ENCODE measurements around the gene C2orf76. TPM values are rescaled to one million over a fixed set of nuclear protein-coding genes. Genes with fewer than 3 reads are reported as not detected.

C2orf76 gene
- total and polyA plus RNA-seq, 2 experiments from 2014 or later: 5.8 to 21.6 TPM

DNA sequence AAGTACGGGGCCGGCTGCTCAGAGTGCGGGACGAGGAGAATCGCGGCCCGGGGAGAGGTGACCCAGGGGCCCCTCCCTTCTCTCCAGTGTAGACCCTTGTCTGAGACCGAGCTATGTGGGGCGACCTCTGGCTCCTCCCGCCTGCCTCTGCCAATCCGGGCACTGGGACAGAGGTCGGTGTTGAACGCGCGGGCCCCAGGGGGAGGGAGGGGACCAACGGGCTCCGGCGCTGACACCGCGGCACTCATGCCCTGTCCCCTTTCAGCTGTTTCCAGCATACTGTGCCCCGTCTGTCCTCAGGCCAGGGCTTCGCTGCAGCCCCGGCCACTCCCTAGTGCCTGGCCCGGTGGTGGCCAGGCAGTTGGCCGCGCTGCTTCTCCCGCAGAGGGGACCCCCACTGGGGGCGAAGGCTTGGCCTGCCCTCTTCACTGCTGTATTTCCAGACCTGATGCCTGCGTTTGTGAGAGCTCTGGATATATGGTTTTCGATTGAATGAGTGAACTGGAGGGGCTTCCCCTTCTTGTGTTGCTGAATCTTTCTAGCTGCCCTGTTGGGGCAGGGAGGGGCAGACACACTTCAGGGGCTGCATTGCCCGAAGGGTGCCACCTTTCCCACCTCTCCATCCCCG lies 952 bp upstream of the C2orf76 start (continued):
- TF ChIP-seq, protein P1, sequence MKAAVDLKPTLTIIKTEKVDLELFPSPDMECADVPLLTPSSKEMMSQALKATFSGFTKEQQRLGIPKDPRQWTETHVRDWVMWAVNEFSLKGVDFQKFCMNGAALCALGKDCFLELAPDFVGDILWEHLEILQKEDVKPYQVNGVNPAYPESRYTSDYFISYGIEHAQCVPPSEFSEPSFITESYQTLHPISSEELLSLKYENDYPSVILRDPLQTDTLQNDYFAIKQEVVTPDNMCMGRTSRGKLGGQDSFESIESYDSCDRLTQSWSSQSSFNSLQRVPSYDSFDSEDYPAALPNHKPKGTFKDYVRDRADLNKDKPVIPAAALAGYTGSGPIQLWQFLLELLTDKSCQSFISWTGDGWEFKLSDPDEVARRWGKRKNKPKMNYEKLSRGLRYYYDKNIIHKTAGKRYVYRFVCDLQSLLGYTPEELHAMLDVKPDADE (IDR thresholded peaks at IDR 0.05): no peak

DNA sequence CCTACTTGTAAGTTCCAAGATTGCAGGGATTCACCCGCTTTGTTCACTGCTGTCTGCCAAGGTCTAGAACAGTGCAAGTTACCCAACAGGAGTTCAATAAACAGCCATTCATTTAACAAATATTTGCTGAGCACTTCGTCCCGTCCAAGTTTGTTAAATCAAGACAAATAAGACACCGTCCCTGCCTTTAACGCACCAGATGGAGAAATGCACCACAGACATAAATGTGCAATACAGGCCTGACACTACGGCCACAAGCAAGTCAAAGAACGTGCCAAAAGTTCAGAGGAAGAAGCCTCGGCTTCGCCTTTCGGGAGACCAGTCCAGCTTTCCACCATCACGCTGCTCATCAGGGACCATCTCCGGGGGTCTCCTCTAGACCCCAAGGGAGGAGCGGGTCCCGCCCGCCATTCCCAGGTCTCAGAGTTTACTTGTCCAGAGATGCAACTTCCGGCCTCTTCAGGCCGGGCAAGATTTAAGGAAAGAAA lies 429 bp downstream of the C2orf76 start:
- H3K27ac ChIP-seq (ENCODE audit: low read depth): peak overlapping the region; percentile 85
- H4K20me1 ChIP-seq (replicated peaks; ENCODE audit: insufficient read depth): peaks cover 18% of the 10 kb centered on the region; the same call in 1 of the 2 replicates
- H3K4me3 Mint-ChIP-seq: peak overlapping the region; percentile 98
- peak overlapping the region; percentile 98 for H3K4me2 ChIP-seq
- DNase-seq (ENCODE audit: low spot score) (peak; percentile 13), ATAC-seq (peak; percentile 2; the same call in 1 of the 3 replicates)
- peaks cover 49% of the 10 kb centered on the region for H3K79me2 ChIP-seq (replicated peaks; ENCODE audit: insufficient read depth)
- peaks cover 27% of the 10 kb centered on the region for H3K36me3 Mint-ChIP-seq (ENCODE audit: low read depth)
- peaks cover 14% of the 10 kb centered on the region for H3K27me3 Mint-ChIP-seq (ENCODE audit: insufficient read depth, low read depth, poor library complexity)
- H3K9me2 ChIP-seq (ENCODE audit: insufficient read depth): no peaks in the 10 kb centered on the region
- no peaks in the 10 kb centered on the region; the same call in 2 of the 3 replicates for H3K9me3 Mint-ChIP-seq
- H3K4me1 Mint-ChIP-seq: peaks cover 18% of the 10 kb centered on the region
- H3F3A ChIP-seq (replicated peaks; ENCODE audit: low read depth): no peaks in the 10 kb centered on the region
- peak overlapping the region; percentile 89; the same call in 1 of the 2 replicates for H3K27ac Mint-ChIP-seq
- peaks cover 24% of the 10 kb centered on the region for H3K36me3 ChIP-seq (ENCODE audit: insufficient read depth)
- H3K4me1 ChIP-seq (ENCODE audit: insufficient read depth): peaks cover 8% of the 10 kb centered on the region; the same call in 1 of the 2 replicates
- peak overlapping the region; percentile 98 for H3K4me3 ChIP-seq
- no peaks in the 10 kb centered on the region for H3K27me3 ChIP-seq (ENCODE audit: insufficient read depth)
- H2AFZ ChIP-seq: peak overlapping the region; percentile 98
- TF ChIP-seq POLR2AphosphoS5 (IDR thresholded peaks at IDR 0.05; ENCODE audit: low read depth) (no peak), NANOG (IDR thresholded peaks at IDR 0.05; ENCODE audit: borderline replicate concordance) (no peak), EZH2 (IDR thresholded peaks at IDR 0.05; ENCODE audit: low read depth, unreplicated experiment) (no peak), JUNB (IDR thresholded peaks at IDR 0.05; ENCODE audit: unreplicated experiment) (no peak), ZNF114 (CRISPR knock-in tag; IDR thresholded peaks at IDR 0.05) (no peak), EZH2phosphoT487 (IDR thresholded peaks at IDR 0.05; ENCODE audit: unreplicated experiment) (no peak), CREB1 (CRISPR knock-in tag; IDR thresholded peaks at IDR 0.05; ENCODE audit: low read depth) (no peak)
- TF ChIP-seq, protein P2, sequence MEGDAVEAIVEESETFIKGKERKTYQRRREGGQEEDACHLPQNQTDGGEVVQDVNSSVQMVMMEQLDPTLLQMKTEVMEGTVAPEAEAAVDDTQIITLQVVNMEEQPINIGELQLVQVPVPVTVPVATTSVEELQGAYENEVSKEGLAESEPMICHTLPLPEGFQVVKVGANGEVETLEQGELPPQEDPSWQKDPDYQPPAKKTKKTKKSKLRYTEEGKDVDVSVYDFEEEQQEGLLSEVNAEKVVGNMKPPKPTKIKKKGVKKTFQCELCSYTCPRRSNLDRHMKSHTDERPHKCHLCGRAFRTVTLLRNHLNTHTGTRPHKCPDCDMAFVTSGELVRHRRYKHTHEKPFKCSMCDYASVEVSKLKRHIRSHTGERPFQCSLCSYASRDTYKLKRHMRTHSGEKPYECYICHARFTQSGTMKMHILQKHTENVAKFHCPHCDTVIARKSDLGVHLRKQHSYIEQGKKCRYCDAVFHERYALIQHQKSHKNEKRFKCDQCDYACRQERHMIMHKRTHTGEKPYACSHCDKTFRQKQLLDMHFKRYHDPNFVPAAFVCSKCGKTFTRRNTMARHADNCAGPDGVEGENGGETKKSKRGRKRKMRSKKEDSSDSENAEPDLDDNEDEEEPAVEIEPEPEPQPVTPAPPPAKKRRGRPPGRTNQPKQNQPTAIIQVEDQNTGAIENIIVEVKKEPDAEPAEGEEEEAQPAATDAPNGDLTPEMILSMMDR (conservative IDR thresholded peaks at IDR 0.05; ENCODE audit: low read depth in 2 of 2): no peak
- TF ChIP-seq, protein P3, sequence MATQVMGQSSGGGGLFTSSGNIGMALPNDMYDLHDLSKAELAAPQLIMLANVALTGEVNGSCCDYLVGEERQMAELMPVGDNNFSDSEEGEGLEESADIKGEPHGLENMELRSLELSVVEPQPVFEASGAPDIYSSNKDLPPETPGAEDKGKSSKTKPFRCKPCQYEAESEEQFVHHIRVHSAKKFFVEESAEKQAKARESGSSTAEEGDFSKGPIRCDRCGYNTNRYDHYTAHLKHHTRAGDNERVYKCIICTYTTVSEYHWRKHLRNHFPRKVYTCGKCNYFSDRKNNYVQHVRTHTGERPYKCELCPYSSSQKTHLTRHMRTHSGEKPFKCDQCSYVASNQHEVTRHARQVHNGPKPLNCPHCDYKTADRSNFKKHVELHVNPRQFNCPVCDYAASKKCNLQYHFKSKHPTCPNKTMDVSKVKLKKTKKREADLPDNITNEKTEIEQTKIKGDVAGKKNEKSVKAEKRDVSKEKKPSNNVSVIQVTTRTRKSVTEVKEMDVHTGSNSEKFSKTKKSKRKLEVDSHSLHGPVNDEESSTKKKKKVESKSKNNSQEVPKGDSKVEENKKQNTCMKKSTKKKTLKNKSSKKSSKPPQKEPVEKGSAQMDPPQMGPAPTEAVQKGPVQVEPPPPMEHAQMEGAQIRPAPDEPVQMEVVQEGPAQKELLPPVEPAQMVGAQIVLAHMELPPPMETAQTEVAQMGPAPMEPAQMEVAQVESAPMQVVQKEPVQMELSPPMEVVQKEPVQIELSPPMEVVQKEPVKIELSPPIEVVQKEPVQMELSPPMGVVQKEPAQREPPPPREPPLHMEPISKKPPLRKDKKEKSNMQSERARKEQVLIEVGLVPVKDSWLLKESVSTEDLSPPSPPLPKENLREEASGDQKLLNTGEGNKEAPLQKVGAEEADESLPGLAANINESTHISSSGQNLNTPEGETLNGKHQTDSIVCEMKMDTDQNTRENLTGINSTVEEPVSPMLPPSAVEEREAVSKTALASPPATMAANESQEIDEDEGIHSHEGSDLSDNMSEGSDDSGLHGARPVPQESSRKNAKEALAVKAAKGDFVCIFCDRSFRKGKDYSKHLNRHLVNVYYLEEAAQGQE (IDR thresholded peaks at IDR 0.05; ENCODE audit: unreplicated experiment): no peak
- TF ChIP-seq, protein P4, sequence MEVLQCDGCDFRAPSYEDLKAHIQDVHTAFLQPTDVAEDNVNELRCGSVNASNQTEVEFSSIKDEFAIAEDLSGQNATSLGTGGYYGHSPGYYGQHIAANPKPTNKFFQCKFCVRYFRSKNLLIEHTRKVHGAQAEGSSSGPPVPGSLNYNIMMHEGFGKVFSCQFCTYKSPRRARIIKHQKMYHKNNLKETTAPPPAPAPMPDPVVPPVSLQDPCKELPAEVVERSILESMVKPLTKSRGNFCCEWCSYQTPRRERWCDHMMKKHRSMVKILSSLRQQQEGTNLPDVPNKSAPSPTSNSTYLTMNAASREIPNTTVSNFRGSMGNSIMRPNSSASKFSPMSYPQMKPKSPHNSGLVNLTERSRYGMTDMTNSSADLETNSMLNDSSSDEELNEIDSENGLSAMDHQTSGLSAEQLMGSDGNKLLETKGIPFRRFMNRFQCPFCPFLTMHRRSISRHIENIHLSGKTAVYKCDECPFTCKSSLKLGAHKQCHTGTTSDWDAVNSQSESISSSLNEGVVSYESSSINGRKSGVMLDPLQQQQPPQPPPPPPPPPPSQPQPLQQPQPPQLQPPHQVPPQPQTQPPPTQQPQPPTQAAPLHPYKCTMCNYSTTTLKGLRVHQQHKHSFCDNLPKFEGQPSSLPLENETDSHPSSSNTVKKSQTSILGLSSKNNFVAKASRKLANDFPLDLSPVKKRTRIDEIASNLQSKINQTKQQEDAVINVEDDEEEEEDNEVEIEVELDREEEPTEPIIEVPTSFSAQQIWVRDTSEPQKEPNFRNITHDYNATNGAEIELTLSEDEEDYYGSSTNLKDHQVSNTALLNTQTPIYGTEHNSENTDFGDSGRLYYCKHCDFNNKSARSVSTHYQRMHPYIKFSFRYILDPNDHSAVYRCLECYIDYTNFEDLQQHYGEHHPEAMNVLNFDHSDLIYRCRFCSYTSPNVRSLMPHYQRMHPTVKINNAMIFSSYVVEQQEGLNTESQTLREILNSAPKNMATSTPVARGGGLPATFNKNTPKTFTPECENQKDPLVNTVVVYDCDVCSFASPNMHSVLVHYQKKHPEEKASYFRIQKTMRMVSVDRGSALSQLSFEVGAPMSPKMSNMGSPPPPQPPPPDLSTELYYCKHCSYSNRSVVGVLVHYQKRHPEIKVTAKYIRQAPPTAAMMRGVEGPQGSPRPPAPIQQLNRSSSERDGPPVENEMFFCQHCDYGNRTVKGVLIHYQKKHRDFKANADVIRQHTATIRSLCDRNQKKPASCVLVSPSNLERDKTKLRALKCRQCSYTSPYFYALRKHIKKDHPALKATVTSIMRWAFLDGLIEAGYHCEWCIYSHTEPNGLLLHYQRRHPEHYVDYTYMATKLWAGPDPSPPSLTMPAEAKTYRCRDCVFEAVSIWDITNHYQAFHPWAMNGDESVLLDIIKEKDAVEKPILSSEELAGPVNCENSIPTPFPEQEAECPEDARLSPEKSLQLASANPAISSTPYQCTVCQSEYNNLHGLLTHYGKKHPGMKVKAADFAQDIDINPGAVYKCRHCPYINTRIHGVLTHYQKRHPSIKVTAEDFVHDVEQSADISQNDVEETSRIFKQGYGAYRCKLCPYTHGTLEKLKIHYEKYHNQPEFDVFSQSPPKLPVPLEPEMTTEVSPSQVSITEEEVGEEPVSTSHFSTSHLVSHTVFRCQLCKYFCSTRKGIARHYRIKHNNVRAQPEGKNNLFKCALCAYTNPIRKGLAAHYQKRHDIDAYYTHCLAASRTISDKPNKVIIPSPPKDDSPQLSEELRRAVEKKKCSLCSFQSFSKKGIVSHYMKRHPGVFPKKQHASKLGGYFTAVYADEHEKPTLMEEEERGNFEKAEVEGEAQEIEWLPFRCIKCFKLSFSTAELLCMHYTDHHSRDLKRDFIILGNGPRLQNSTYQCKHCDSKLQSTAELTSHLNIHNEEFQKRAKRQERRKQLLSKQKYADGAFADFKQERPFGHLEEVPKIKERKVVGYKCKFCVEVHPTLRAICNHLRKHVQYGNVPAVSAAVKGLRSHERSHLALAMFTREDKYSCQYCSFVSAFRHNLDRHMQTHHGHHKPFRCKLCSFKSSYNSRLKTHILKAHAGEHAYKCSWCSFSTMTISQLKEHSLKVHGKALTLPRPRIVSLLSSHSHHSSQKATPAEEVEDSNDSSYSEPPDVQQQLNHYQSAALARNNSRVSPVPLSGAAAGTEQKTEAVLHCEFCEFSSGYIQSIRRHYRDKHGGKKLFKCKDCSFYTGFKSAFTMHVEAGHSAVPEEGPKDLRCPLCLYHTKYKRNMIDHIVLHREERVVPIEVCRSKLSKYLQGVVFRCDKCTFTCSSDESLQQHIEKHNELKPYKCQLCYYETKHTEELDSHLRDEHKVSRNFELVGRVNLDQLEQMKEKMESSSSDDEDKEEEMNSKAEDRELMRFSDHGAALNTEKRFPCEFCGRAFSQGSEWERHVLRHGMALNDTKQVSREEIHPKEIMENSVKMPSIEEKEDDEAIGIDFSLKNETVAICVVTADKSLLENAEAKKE (CRISPR knock-in tag; IDR thresholded peaks at IDR 0.05): no peak

Measured in GM23338 (cell line).